DMS53 treated with DMSO at 0.1 percent for 48 hours (cell line): Measurements from ENCODE around the gene CDK16.
"Not testable (repeated sequence)": the region's sequence is repeated elsewhere in the genome, so short reads cannot be mapped to it uniquely, and the experiment has no call there.

Experiments
- DNase-seq: peaks from one replicate; lab custom pipeline; 2025; ENCODE audit not compliant: unreplicated experiment; lab: John Stamatoyannopoulos, UW

The CDK16 gene

DNA sequence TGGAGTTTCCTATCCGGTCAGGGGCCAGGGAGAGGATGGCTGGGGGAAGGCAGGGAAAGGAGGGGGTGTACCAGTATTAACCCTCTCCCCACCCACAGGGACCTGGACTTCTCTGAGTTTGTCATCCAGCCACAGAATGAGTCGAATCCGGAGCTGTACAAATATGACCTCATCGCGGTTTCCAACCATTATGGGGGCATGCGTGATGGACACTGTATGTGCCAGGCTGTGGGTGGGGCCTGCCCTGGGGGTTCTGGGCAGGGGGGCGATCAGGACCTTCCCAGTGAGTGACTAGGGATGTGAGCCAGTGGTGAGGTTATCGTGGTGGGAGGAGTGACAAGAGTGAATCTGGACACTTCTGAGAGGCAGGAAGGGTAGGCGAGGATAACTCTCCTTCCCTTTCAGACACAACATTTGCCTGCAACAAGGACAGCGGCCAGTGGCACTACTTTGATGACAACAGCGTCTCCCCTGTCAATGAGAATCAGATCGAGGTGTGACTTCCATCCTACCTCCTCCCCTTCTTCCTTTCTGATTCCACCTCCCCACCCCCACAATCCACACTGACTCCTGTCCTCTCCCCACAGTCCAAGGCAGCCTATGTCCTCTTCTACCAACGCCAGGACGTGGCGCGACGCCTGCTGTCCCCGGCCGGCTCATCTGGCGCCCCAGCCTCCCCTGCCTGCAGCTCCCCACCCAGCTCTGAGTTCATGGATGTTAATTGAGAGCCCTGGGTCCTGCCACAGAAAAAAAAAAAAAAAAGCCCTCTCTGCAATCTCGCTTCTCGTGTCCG lies 28.9 kb downstream of the CDK16 start:
- DNase-seq, result no peak

DNA sequence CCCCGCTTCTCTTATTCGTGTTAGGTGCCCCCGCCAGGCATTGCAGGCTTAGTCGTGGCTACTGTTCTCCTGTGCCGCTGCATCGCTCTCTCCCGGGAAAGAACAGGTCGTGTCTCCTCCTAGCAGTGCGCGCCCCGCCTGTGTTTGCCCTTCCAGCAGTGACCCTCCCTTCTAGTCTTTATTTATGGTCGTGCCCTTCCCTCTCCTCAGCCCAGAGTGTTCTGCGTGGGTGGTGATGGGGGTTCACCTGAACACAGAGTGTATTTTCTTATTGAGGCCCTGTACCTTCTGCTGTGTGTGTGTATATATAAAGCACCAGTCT lies 29.5 kb downstream of the CDK16 start:
- no peak for DNase-seq

- DNase-seq, result no peak
Measured at GRCh38 chrX:47248576-47248975, 30.1 kb downstream of the CDK16 start.

- DNase-seq, result no peak
Measured at GRCh38 chrX:47250017-47250347, 31.5 kb downstream of the CDK16 start.

GRCh38 chrX:47257620-47258019 lies 39.1 kb downstream of the CDK16 start:
- DNase-seq, result not testable (repeated sequence)

- no peak for DNase-seq
Measured at GRCh38 chrX:47264483-47265173, 46.1 kb downstream of the CDK16 start.

- no peak for DNase-seq
Measured at GRCh38 chrX:47266643-47267042, 48.2 kb downstream of the CDK16 start.

DNA sequence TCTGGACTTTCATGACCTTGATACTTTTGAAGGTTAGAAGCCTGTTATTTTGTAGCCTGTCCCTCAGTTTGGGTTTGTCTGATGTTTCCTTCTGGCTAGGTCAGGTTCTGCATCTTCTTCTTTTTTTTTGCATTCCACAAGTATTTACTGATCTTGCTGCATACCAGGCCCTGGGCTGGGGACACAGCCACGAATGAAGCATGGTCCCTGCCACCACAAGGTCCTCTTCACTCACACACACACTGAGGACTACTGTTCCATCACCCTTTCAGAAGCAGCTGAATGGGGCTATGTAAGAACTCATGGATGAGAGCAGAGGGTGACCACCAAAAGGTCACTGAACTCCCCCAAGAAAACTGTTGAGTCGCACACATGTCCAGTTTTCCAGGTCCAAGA lies 53.5 kb downstream of the CDK16 start:
- no peak for DNase-seq

GRCh38 chrX:47273011-47273730 lies 54.7 kb downstream of the CDK16 start:
- no peak for DNase-seq

DNA sequence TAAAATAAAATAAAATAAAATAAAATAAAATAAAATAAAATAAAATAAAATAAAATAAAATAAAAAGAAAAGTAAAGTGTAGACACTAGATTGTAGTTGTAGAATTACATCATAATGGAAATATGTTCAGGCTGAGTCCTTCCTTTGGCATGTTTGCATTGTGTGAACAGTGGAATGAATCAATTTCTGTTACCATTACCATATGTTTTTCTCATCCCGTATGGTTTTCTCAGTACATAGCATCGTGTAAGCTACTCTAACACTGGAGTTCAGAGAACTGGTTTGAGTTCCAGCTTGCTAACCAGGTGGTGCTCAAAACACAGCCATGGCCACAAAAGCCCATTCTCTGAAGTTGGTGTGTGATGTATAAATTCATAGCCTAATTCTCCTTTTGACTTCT lies 60.2 kb downstream of the CDK16 start:
- DNase-seq, result no peak
